ENCODE results near the gene CPNE5.

GRCh38 chr6:36779227-36779626 lies 60.0 kb downstream of the CPNE5 start:
- TF ChIP-seq CTCF (IDR thresholded peaks at IDR 0.05; ENCODE audit: insufficient read depth, low read length): no peak
- TF ChIP-seq REST (IDR thresholded peaks at IDR 0.05; ENCODE audit: insufficient replicate concordance, low read depth): no peak
- TF ChIP-seq POLR2AphosphoS5 (IDR thresholded peaks at IDR 0.05; ENCODE audit: low read depth): no peak
